Measurements from ENCODE around the gene PLXNC1.

DNA sequence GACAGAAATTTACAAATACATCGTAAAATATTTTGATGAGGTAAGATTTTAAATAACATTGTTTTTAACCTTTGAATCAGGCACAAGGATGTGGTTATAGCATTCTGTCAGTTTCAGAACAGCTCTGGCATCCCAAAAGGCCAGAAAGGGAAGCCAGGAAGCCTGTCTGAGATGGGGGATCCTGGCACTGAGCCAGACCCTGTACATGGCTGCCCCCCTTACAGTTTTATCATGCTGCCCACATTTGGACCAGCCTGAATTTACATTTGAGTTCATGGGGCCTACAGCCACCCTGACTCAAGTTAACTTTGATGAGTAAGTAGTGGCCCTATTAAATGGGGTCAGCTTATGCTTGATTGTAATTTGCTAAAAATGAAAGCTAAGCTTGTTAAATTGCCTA lies 155.6 kb downstream of the PLXNC1 start:
- TF ChIP-seq, protein P1, sequence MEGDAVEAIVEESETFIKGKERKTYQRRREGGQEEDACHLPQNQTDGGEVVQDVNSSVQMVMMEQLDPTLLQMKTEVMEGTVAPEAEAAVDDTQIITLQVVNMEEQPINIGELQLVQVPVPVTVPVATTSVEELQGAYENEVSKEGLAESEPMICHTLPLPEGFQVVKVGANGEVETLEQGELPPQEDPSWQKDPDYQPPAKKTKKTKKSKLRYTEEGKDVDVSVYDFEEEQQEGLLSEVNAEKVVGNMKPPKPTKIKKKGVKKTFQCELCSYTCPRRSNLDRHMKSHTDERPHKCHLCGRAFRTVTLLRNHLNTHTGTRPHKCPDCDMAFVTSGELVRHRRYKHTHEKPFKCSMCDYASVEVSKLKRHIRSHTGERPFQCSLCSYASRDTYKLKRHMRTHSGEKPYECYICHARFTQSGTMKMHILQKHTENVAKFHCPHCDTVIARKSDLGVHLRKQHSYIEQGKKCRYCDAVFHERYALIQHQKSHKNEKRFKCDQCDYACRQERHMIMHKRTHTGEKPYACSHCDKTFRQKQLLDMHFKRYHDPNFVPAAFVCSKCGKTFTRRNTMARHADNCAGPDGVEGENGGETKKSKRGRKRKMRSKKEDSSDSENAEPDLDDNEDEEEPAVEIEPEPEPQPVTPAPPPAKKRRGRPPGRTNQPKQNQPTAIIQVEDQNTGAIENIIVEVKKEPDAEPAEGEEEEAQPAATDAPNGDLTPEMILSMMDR (IDR thresholded peaks at IDR 0.05), result no peak
- TF ChIP-seq EP300 (IDR thresholded peaks at IDR 0.05), result no peak
- TF ChIP-seq POLR2A (IDR thresholded peaks at IDR 0.05), result no peak

Measured in upper lobe of left lung (tissue), 4 donors.